SKM-1 (cell line): ENCODE data around the gene BDKRB1.

Experiments used
- DNase-seq: peaks from one replicate; lab custom pipeline; 2025; ENCODE audit not compliant: unreplicated experiment; lab: John Stamatoyannopoulos, UW

The BDKRB1 gene

DNA sequence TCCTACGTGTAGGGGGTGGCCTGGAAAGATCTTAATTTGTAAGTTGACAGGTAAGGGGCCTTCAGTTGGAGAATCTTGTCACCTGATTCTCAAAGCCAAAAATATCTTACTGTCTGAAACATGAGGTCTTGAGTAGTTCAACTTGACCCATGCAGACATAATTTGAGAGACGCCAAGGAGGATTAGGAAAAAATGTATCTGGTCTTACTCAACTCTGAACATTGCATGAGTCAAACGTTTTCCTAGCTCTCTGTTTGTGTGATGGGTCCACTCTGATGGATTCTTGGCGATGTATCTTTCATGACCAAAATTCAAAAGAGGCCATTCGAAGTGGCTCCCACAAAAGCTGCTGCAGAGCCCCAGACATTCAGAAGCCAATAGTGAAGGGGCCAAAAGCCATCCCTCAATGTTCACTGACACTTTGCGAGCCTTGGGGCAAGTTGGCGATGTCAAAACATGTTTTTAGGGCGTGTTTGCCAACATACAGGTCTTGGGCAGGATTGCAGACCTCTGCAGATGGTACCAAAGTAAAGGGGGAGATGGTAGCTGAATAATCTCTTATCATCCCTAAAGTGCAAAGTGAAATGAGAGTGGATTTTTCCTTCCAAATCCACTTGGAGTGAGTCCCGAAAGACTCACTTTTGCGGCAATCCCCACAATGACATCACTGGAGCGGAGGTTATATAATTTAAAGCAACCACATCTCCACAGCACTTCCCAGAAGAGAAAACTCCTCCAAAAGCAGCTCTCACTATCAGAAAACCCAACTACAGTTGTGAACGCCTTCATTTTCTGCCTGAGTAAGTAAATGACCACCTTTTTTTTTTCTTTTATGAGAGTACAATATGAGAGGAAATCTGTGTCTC is at the start of gene BDKRB1:
BDKRB1 (plus strand) TSS at position 710 of the 866 bp plus-strand sequence. CDS start 7,473 bp downstream, outside the sequence.
- no peak for DNase-seq

DNA sequence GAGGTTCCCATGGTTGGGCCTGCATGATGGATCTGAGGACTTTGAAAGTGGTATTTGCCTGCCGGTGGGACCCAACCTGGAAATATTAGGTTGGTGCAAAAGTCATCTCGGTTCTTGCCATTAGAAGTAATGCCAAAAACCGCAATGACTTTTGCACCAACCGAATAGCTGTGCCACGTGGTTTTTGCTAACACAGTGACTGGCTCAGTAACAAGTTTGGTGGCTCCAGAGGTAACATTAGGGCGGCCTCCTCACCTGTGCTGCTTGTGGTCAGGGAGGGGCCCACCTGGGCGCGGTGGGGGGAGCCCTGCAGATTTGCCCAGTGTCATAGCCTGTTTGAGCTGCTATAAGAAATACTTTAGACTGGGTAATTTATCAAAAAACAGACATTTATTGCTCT is 49.5 kb upstream of the BDKRB1 start:
- DNase-seq = no peak

DNA sequence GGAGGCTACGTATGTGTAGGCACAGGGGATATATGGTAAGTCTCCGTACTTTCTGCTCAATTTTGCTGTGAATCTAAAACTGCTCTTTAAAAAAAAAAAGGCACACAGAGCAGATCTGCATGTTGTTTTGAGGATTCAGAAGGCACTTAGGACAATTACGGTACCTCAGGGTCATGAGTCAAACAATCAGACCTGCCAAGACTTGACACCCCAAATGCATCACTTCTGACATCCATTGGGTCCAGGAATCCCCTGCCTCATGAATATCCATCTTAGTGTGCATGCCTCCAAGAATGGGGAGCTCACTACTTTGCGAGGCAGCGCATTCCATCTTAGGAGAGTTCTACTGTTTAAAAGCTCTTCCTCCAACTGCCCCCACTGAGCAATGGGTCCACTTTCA is 48.3 kb upstream of the BDKRB1 start:
- DNase-seq = no peak

DNA sequence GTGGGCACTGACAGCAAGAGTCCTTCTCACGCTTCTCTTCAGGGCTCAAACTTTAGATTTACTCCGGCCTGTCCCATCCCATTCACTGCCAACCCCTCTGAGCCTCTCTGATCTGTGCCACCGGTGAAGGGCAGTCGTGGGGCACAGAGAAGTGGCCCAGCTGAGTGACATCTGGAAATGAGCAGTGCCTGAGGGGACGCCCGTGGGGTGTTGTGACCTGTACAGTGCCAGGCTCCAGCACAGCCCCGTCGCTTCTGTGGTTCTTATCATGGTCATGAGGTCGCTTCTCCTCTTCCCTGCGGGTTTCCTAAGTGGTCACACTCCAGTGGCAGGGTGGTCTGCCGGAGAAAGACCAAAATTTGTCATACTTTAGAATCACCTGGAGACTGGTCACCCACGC is 47.3 kb upstream of the BDKRB1 start:
- DNase-seq = no peak

DNA sequence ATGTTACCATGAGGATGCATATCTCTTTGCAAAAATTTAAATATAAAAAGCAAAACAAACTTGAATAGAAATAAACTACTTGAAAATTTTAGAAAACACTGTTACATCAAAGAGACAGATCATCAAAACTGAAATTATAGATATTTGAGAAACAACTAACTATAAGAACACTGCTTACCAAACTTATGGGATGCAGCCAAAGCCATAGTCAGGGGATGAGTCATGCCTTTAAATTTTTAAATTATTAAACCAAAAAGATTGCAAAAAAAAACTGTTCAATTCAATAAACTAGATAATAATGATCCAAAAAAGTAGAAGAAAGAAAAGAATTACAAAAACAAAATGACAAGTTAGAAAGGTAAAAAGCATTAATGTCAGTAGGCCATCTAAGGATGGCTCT is 43.9 kb upstream of the BDKRB1 start:
- no peak for DNase-seq

DNA sequence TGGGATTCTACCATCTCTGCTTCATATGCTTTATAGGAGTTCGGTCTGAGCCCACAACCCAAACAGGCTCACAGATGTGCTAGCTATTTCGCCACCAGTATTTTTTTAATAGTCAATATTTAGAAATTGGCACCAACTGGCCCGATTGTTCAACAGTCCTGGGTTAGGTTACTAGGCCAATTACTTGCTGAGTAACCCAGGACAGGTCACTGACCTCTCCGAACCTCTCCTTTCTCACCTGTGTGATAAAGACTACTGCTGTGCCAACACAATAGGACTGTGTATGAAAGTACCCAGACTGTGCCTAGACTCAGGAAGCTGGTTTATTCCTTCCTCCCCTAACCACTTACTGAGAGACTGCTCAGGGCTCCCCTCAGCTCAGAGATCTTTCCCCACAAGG is 43.1 kb upstream of the BDKRB1 start:
- DNase-seq = no peak

DNA sequence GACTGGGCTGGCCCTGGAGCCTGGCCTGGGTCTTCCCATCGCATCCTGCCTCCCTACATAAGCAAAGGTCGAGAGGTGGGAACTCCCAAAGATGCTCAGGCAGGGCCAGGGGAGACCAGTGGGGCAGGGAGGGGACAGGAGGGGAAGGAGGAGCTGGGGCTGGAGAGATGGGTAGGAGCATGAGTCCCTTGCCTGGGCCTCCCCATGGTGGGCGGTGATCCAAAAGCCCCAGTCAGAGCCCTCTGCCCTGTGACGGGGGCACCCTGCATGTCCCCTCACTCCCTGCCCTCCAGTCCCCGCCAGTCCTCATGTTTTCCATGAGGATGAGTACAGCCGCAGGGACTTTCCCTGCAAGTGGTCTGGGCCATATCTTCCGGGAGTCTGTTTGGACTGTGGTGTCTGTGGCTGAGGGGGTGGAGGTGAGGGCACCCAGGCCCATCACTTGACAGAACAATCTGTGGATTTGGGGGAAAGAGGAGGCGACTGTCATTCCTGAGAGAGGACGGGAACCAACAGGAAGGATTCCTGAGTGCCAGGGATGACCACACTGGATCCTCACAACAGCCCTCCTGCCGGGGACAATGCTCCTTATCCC is 42.0 kb upstream of the BDKRB1 start:
- DNase-seq = no peak

DNA sequence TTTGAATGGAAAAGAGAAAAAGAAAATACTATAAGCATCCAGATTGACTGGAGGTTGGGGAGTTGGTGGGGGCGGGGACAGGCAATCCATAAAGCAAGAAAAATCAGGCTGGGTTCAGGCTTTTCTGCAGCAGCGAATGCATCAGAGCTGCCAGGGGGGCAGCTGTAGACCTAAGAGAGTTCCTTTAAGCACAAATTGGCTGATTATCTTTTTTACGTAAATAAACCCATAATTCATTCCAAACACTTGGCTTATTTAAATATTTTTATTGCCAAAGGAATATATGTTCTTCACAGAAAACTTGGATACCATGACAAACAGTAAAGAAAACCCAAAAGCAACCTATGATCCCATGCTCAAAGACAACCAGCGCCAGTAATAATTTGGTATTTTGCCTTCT is 41.2 kb upstream of the BDKRB1 start:
- no peak for DNase-seq

DNA sequence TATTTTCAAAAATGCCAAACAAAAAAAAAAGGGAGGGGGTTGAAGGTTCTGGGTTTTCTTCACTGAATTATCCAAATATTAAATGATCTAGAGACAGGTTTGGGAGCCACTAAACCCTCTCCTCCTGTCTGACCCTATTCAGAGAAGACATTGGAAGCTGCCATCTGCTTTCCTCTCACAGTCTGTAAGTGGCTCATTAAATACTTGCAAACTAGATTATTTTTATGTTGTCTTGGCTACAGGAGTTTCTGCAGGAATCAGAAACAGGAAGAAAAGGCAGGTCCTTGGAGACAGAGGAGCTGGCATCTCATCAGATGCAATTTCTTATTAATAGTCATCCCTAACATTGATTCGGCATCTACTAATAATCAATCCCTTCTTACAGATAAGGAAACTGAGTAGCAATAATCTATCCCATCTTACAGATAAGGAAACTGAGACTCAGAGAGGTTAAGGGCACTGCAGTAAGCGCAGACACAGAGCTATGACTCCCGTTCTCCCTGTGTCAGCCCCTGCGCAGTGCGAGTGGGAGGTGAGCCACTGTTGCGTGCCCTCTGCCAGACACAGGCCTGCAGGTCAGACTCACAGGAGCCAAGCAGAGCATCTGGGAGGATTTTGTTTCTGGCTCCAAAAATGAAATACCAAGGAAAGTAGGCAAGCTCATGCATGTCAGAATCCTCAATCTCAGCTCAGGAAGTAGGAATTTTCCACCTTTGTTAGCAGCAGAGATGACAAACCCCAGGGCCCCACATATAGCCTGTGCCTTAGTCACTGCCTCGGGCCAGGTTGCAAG is 40.4 kb upstream of the BDKRB1 start:
- no peak for DNase-seq

DNA sequence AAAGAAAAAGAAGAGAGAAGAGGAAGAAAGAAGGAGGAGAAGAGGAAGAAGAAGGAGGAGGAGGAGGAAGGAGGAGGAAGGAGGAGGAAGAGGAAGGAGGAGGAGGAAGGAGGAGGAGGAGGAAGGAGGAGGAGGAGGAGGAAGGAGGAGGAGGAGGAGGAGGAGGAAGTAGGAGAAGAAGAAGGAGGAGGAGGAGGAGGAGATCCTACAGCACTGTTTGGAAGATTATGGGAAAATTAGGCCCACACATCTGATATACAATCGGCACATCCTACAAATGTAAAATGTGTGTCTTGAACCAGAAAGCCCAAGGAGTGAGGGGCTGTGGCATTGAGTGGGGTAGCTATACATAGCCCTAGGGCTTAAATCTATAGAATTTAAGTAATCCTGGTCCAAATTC is 39.4 kb upstream of the BDKRB1 start:
- DNase-seq = no peak

DNA sequence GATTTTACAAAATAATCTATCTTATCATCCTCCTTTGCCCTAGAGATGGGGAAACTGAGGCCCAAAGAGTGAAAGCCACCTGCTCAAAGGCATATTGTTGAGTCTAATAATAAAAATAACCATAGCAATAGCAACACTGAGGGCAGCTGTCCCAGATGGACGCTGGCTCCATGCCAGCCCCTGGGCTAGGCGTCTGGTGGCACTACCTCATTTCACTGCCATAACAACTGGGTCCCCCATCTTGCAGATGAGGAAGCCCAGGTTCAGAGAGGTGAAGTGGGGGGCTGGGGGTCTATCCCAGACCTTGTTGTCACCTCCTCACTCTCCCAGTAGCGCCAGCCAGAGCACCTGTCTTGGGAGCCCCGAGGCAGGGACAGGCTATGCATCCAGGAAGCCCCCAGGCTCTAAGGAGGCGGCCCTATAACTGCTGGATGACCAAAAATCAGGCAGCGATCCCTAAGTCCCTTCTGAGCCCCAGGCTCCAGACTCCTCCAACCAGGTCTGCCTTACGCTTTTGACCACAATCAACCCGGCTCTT is 38.6 kb upstream of the BDKRB1 start:
- no peak for DNase-seq

DNA sequence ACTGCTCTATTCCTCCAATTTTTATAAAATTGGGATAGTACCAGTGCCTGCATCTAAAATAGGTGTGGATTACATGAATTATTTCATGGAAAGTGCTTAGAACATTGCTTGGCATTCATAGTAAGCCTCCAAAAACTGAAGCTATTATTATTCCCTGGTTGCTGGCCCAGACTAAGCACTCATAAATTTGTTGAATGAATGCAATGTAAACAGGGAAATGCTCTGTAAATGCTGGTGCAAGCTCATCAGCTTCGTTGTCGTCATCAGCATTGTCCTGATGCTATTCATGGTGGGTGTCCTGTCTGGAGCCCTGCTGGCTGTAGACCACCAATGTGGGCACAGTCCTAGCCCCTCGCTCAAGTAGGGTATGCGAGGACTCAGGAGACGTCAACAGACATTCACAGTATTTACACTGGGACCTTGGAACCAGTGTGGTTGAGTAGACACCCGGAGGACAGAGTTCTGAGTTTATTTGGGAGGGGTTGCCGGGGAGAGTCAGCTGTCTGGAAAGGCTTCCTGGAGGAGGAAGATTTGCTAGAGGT is 34.8 kb upstream of the BDKRB1 start:
- no peak for DNase-seq

DNA sequence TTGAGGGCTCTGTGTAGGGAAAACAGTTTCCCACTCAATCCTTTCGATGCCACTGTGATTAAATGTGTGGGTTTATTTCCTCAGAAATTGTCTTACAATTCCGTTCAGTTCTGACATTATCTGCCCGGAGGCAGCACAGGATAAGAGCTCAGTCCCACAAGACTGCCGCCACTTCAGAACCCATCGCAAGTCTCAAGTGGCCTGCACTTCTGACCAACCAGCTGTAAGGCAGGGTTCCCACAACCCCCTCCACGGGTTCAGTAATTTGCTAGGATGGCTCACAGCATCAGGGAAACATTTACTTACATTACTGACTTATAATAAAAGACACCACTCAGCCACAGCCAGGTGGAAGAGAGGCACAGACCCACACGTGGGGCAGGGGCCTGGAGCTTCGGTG is 34.2 kb upstream of the BDKRB1 start:
- DNase-seq = no peak

DNA sequence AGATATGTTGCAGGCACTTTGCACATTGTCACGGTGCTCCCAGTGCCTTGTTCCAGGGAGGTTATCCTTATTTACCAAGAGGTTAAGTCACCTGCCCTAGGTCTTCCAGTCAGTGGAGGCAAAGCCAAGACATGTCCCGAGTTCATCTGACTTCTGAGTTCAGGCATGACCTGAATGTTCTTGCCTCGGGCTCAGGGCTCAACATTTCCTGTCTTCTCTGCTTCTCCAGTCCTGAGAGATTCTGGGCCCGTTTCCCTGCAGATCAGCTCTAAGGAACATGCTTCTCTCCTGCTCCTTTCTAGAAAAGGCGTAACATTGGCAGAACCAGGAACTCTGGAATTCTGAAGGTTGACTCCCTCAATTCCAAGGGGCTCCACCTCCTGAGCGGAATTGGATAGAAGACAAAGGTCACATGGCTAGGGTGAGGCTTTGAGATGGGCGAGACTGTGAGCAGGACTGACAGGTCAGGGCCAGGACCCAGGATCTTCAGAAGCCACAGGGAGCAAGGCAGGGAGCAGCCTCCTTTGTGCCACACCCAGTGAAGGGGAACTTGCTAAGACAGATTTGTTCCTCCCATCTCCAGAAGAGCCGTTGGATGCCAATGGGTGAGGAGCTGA is 31.4 kb upstream of the BDKRB1 start:
- DNase-seq = no peak

DNA sequence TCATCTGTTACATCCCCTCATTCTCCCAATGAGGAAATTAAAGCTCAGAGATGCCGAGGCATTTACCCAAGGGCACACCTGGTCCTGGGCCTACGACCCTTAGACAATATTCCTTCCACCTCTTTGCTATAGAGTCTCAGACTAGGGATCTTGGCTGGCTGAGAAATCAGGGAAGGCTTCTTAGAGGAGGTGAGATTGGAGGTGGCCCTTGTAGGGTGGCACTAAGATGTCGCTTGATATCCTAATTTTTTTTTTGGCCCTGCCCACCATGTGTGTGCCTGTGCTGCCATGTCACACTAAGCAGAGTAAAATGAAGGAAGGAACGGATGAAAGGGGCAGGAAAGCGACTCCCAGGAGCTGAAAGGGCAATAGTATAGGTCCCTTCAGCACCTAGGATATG is 30.8 kb upstream of the BDKRB1 start:
- no peak for DNase-seq

DNA sequence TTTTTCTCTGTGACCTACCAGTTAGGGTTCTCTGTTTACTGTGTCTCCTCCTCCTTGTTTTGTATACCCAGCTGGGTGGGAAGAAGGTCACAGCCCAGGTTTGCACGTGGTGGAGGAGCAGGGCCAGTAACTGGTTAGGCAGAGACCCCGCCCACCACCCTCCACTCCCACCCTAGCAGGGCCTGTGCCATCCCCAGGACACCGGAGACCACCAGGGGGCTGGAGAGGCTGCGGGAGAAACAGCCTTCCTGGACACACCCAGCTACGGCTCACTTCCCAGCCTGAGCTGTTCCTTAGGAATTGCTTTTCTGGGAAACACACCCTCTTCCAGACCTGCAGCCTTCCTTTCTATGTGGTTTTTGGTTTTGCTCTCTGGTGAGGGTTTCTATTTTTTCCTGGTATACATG is 30.3 kb upstream of the BDKRB1 start:
- no peak for DNase-seq

DNA sequence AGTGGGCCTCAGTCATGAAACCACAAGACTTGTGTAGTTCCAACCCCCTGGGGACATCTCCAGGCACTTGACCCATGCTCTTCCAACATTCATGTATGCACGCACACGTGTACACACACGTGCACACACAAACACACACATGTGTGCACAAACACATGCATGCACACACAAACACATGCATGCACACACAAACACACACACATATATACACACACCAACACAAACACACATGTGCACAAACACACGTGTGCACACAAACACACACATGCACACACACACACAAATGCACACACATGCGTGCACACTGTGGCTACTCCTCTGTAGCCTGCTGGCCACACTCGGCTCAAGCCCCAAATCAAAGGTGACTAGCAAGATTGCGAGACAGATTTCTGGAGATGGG is 28.6 kb upstream of the BDKRB1 start:
- no peak for DNase-seq

DNA sequence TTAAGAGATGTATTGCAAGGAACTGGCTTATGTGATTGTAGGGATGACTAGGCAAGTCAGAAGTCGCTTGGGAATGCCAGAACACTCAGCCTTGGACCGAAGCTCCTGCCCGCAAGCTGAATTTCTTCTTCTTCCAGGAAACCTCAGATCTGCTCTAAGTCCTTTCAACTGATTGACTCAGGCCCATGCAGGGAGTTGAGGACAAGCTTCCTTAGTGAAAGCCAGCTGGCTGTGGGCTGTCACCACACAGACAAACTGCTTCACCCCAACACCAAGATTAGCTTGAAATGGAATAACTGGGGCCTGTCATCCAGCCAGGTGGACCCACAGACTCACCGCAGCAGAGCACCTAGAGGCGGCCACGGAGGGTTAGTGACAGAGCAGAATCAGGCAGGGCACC is 26.7 kb upstream of the BDKRB1 start:
- no peak for DNase-seq

DNA sequence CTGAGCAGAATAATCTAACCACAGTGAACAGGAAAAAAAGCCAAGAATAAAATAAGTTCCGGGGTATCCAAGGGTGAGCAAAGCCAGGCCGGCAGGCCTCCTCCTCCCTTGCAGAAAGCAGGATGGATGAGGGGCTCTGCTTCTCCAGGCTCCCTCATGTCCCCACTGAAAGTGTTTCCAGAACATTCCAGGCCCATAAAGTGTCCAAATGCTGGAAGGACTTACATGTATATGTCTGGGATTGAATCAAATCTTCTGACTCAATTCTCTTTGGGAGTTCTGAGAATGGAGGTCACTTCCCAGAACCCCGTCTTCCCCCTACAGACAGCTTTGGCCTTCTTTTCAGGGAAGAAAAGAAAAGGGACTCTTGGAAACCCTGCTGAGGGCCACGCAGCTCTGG is 25.0 kb upstream of the BDKRB1 start:
- DNase-seq = no peak

DNA sequence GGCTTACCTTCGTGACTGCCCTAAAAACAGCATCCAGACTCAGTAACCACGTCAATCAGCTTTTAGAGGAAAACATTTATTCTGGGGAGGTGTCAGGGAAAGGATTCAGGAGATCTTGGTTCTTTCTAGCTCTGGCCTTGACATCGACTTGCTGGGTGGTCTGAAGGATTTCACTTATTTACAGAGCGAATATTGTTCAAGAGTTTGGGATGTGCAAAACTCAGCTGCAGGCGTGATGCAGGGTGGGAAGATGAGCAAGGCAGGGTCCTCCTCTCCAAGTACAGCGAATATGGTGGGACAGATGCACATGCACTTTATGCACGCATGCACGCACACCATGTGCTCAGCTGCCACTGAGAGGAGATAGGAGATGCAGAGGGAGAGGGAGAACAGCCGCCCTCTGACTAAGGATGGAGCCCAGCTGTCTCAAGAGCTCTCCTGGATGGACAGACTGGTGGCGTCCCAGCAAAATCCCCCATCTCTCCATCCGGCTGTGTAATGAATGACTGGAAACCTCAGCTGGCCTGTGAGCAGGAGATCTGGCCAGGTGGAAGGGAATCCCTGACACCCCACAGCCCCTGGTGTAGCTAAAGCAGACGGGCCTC is 24.4 kb upstream of the BDKRB1 start:
- DNase-seq = no peak

DNA sequence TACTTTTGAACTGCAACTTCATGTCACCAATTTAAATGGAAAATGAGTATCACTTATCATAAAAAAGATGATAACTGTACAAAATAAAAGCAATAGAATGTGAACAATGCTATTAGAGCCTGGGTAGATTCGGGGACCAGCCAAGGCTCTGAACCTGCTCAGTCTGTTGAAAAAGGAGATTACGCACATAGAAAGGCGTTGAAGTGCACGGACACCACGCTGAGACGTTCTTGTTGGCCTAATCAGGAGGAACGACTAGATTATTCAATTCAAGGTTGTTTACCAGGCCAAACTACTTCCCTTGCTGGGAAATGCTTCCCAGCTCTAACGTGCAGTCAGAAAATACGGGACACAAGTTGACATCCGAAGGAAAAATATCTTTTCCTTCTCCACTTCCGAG is 23.5 kb upstream of the BDKRB1 start:
- no peak for DNase-seq
